OCI-LY3 (cell line): ENCODE results near the gene CFAP68.

Experiments
- EZH2phosphoT487 ChIP-seq: fragments of 200-600 bp; shearing (Covaris generic); IDR thresholded peaks from 2 replicates; pipeline ENCODE4 v1.6.1; 2018; ENCODE audit warnings: antibody characterized with exemption, mixed run types, low read depth
- TF ChIP-seq, protein P1 (sequence below): fragments of 200-600, 300-600 bp; sonication (generic); IDR thresholded peaks from 2 replicates; pipeline ENCODE4 v1.5.1; 2014; ENCODE audit warnings: antibody characterized with exemption, low read length, low read depth

DNA sequence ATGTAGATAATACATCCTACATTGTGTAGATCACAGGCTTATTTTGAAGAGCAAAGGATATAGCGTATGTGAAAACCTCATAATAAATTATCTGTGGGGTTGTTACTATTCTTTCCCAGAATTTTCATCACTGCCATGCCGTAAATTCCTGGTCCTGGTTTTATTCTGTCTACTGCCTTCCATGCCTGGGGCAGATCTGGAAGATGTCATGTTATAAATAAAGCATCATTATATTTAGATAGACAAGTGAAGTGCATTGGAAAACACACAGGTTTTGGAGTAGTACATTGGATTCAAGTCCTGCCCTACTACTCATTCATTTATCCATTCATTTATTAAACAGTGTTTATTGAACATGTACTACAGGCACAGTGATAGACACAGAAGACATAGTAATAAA lies 41.6 kb downstream of the CFAP68 start:
- TF ChIP-seq, protein P1, sequence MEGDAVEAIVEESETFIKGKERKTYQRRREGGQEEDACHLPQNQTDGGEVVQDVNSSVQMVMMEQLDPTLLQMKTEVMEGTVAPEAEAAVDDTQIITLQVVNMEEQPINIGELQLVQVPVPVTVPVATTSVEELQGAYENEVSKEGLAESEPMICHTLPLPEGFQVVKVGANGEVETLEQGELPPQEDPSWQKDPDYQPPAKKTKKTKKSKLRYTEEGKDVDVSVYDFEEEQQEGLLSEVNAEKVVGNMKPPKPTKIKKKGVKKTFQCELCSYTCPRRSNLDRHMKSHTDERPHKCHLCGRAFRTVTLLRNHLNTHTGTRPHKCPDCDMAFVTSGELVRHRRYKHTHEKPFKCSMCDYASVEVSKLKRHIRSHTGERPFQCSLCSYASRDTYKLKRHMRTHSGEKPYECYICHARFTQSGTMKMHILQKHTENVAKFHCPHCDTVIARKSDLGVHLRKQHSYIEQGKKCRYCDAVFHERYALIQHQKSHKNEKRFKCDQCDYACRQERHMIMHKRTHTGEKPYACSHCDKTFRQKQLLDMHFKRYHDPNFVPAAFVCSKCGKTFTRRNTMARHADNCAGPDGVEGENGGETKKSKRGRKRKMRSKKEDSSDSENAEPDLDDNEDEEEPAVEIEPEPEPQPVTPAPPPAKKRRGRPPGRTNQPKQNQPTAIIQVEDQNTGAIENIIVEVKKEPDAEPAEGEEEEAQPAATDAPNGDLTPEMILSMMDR: no peak
- TF ChIP-seq EZH2phosphoT487: no peak
